Measurements from ENCODE around the gene VWCE.

VWCE gene

DNA sequence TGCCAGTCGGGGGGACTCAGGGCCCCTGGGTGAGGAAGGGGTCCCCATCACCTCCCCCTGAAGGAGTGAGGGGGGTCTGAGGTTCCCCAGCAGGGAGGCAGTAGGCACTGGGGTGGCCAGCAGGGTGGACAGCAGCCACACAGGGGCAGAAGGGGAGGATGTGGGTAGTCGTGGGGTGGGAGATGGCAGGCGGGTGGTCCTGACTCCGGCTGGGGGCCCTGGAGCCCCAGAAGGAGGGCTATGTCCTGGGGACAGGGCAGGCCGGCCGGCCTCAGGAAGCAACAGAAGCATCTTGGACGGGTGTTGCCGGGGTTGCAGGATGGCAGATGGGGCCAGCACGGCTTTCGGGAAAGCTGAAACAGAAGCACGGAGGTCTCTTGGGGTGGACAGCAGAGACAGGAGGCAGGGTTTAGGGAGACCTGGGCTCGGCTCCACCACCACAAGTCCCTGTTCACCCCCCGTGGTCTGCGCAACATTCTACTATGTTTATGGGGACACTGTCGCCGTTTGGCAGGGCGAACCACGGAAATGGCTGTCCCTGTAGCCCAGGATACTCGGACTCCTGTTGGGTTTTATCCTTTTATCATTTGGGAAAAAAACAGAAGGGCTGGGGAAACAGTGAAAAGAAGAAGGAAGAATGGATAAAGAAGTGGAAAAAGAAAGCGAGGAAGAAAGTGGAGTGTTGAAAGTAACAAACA lies 14.1 kb downstream of the VWCE start:
- no peak for DNase-seq (ENCODE audit: low spot score)

DNA sequence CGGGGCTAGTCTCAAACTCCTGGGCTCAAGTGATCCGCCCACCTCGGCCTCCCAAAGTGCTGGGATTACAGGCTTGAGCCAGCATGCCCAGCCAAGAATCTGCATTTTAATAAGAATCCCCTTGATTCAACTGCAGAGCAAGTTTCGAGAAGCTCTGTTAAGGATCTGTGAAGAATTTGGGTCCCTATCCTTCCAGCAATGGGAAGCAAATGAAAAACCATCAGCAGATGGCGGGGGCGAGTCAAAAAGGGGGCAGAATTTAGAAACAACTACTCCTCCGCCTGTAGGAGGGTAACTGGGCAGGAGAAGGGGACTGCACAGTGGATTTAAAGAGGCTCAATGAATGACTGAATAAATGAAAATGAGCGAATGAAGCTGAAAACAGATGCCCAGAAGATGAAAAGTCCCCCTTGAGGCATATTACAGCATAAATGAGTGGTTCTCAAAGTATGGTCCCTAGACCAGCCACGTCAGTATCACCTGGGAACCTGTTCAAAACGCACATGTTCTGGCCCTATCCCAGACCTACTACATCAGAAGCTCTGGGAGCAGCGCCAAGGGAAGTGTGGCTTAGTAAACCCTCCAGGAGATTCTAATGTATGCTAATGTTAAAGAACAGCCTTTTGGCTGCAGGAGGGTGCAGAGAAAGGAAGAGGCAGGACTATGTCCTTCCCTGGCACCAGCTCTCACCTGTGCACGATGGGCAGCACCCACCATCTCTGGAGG lies 15.0 kb downstream of the VWCE start:
- DNase-seq (ENCODE audit: low spot score), result no peak

- no peak for DNase-seq (ENCODE audit: low spot score)
Observed at GRCh38 chr11:61278001-61278470, 17.1 kb downstream of the VWCE start.

DNA sequence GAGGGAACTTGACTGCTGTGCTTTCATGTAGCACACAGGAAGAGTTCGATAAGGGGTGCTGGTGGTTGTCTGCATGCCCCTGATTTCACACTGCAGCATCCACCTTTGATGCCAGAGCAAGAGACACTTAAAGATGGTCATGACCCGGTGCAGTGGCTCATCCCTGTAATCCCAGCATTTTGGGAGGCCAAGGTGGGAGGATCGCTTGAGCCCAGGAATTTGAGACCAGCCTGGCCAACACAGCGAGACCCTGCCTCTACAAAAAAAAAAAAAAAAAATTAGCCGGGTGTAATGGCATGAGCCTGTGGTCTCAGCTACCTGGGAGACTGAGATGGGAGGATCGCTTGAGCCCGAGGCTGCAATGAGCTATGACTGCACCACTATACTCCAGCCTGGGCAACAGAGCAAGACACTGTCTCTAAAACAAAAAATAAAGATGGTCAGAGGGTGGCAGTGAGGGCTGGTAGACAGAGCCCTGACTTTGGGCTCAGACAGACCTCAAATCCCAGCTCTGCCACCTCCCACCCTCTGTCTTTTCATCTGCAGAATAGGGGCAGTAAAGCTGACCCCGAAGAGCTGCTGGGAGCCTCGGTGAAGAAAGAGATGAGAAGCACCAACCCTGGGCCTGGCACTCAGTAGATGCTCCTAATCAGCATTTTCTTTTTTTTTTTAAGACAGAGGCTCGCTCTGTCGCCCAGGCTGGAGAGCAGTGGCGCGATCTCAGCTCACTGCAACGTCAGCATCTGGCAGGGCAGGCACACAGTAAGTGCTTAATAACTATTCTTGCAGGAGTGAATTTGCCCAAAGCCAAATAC lies 17.7 kb downstream of the VWCE start:
- no peak for DNase-seq (ENCODE audit: low spot score)

GRCh38 chr11:61275191-61275590 lies 19.9 kb downstream of the VWCE start:
- DNase-seq (ENCODE audit: low spot score), result no peak

DNA sequence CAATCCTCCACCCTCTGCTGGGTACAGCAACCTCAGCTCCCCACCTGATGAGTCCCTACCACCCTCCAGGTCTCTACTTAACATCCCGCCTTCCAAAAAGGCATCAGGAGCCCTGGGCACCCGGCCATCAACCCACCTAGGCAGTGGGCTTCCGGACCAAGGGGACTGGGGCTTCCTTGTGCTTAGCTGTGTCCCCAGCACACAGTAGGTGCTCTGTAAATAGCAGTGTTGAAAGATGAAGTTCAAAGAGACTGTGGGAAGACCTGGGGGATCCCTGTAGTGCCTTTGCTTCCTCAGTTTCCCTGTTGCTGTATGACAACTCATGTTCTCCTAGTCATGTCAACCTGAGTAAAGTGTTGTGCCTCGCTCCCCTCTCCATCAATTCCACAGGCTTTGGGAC lies 21.0 kb downstream of the VWCE start:
- DNase-seq (ENCODE audit: low spot score), result no peak

DNA sequence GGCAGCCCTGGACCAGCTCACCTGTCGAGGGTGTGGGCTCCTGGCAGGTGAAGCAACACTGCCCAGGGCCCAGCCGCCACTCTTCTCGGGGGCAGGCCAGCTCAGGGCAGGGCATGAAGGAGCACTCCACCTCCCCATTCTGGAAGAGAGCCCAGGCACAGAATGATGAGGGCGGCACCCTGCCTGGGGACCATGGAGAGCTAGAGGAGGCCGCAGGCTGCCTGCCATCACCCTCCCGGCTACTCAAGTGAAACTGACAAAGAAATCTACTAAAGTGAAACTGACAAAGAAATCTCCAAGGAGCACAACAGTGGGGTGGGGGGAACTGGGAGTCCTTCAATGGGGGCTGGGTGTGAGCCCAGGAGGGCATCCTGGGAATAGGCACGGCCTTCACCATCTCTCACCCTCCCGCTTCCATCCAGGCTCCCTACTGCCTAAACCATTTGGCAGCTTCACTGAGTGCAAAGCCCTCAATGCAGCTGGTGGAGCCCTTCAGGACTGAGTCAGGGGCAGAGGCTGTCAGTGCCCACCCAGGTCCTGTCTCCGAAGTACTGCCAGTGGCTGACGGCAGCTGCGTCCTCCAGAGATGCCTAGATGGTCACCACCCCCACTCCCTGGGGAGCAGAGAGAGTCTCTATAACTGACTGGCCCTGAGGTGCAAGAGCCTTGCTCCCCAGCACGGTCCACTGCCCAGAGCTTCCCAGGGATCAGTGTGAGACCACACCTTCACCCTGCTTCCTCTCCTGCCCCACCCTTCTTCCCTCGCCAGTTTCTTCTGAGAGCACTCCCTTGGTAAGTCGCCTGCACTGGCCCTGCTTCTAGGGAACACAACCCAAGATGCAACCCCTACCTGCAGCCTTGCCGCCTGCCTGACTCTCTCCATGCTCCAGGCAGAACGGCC lies 21.7 kb downstream of the VWCE start:
- peak; percentile 35 for DNase-seq (ENCODE audit: low spot score)

GRCh38 chr11:61272731-61273130 lies 22.4 kb downstream of the VWCE start:
- no peak for DNase-seq (ENCODE audit: low spot score)

DNA sequence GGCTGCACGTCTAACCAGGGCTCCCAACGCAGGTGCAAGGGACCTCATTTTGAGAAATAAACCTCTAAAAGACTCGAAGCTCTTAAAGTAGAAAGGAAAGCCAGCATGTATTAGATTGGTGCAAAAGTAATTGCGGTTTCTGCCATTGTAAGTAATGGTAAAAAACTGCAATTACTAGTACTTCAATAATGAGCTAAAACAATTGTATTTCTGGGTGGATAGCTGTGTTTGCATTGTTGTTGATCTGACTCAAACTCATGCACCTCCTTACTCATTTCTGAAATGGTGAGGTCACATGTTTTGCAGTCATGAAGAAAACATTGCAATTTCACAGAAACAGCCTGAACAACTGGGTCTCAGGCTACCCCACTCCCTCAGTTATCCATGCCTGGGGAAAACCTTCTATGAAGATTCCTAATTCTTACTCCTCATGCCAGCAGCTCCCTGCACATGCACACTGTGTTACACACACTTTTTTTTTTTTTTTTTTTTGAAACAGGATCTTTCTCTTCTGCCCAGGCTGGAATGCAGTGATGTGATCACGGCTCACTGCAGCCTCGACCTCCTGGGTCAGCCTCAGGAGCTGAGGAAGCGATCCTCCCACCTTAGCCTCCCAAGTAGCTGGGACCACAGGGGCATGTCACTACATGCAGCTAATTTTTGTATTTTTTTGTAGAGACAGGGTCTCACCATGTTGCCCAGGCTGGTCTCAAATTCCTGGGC lies 24.6 kb downstream of the VWCE start:
- peak; percentile 81 for DNase-seq (ENCODE audit: low spot score)

- no peak for DNase-seq (ENCODE audit: low spot score)
Observed at GRCh38 chr11:61268588-61269250, 26.4 kb downstream of the VWCE start.

DNA sequence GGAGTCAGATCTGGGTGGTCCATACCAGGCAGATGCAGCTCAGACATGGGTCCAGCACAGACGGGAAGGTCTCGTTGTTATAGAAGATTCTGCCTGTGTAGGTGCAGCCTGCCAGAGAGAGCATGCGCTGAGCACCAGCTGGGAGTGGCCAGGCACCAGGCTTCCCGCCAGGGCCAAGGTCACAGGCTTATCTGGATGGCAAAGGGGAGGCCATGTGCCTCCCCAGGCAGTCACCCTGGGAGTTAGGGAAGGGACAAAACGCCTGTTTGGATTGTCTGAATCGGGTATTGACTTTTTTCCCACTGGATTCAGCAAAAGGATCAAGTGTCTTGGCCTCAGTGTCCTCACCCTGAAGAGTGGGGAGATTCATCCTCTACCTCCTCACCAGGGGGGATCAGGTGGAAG lies 27.7 kb downstream of the VWCE start:
- no peak for DNase-seq (ENCODE audit: low spot score)

GRCh38 chr11:61266602-61267001 lies 28.5 kb downstream of the VWCE start:
- DNase-seq (ENCODE audit: low spot score), result peak; percentile 69

DNA sequence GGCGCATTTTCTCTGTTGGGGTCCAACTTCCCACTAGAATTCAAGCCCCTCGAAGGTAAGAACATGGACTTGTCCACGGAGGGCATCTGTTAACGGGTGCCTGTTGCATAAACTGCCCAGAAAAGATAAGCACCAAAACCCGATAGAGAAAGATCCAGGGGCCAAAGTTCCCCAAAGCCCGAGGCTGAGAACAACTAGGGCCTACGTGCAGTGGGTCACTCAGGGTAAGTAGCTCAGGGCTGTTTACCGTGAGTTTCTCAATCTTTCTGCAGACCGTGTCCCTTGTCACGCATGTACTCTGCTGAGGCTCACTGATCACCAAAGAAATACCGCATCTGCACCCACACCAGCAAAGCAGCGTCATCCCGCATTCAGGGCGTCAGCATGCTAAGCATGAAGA lies 29.8 kb downstream of the VWCE start:
- DNase-seq (ENCODE audit: low spot score), result no peak

- DNase-seq (ENCODE audit: low spot score), result no peak
Observed at GRCh38 chr11:61264795-61265194, 30.3 kb downstream of the VWCE start.

- DNase-seq (ENCODE audit: low spot score), result no peak
Observed at GRCh38 chr11:61264371-61264770, 30.7 kb downstream of the VWCE start.

GRCh38 chr11:61259363-61259762 lies 35.8 kb downstream of the VWCE start:
- no peak for DNase-seq (ENCODE audit: low spot score)

DNA sequence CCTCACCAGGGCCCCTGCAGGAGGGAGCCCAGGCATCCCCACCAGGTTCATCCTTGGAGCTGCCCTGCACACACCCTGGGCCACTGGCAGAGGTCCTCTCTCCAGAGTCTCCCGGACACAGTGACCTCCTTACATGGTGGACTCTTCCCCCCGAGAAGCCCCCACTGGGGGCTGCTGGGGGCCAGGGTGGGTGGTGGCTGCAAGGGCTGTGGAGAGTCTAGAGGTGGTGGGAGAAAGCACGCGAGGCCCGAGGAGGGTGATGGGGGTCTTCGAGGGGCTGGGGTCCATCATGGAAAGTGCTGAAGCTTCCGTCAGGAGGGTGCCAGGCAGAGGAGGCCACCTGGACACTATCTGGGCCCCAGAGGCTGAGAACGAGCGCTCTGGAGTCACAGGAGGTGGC lies 36.6 kb downstream of the VWCE start:
- no peak for DNase-seq (ENCODE audit: low spot score)

- no peak for DNase-seq (ENCODE audit: low spot score)
Observed at GRCh38 chr11:61256710-61257482, 38.2 kb downstream of the VWCE start.

DNA sequence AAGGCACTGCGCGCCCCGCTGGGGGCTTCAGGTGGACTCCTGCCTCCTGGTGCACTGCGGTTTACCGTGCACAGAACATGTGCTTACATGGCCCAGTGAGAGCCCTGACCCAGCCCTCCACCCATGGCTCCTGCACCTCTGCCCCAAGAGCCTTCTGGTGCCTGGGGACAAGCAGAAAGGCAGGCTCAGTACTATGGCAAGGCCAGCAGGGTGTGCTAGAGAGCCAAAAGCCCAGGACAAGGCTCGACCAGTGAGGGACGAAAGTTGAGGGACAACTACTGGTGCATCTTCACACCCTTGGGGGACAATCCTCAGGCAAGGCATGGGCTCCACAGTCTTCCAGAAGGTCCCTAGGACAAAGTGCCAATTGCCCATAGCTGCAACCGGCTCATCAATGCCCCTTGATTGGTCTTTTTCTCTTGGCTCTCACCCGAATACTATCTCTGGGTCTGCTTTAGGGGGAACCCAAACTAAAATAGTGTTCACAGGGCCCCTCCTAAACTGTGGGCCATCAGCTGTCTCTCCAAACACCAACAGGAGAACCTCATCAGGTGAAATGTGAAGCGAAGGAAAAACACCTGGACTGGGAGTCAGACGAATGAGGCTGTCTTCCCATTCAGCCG lies 40.6 kb downstream of the VWCE start:
- peak; percentile 91 for DNase-seq (ENCODE audit: low spot score)
